NCI-H2171 (cell line): Measurements from ENCODE around the gene PSME2.
A peak's percentile ranks its signal among the peaks of the same experiment; 100 is the strongest.

Source experiments
- DNase-seq: peaks from one replicate; lab custom pipeline; 2025; lab: John Stamatoyannopoulos, UW

PSME2 gene

GRCh38 chr14:24151404-24152080 is 5.1 kb upstream of the PSME2 start:
- no peak for DNase-seq

- no peak for DNase-seq
Measured at GRCh38 chr14:24150993-24151392, 4.6 kb upstream of the PSME2 start.

GRCh38 chr14:24150567-24150966 is 4.2 kb upstream of the PSME2 start:
- no peak for DNase-seq

GRCh38 chr14:24150061-24150460 is 3.7 kb upstream of the PSME2 start:
- no peak for DNase-seq

GRCh38 chr14:24149302-24149969 is 3.0 kb upstream of the PSME2 start:
- no peak for DNase-seq

GRCh38 chr14:24147761-24148428 is 1.5 kb upstream of the PSME2 start:
- DNase-seq = no peak

- peak; percentile 99 for DNase-seq
Measured at GRCh38 chr14:24146978-24147760, 759 bp upstream of the PSME2 start, which contains the start of gene RNF31. Gene RNF31 (plus strand): TSS chr14:24147498. CDS start chr14:24147699, 201 bp downstream.

- no peak for DNase-seq
Measured at GRCh38 chr14:24145690-24146452, 539 bp downstream of the PSME2 start.

GRCh38 chr14:24145219-24145618 is 1.2 kb downstream of the PSME2 start:
- no peak for DNase-seq

GRCh38 chr14:24144451-24144850 is 2.0 kb downstream of the PSME2 start:
- no peak for DNase-seq

- no peak for DNase-seq
Measured at GRCh38 chr14:24143511-24143910, 2.9 kb downstream of the PSME2 start.

GRCh38 chr14:24141097-24141880 is 5.1 kb downstream of the PSME2 start, which contains the start of gene EMC9:
Gene EMC9 (minus strand): TSS chr14:24141591. CDS start chr14:24141304, 287 bp downstream.
- peak; percentile 100 for DNase-seq

- no peak for DNase-seq
Measured at GRCh38 chr14:24139272-24139934, 7.0 kb downstream of the PSME2 start.

GRCh38 chr14:24138396-24139271 is 7.8 kb downstream of the PSME2 start:
- no peak for DNase-seq

- DNase-seq = no peak
Measured at GRCh38 chr14:24137529-24138395, 8.6 kb downstream of the PSME2 start.

- no peak for DNase-seq
Measured at GRCh38 chr14:24136684-24137528, 9.5 kb downstream of the PSME2 start.
